Measurements from ENCODE around the gene RBM14.
"Not testable (repeated sequence)": the region's sequence is repeated elsewhere in the genome, so short reads cannot be mapped to it uniquely, and the experiment has no call there.

The RBM14 gene

GRCh38 chr11:66616379-66617154 lies at the start of gene RBM14:
RBM14 (plus strand) TSS chr11:66616630; CDS start chr11:66616721, 91 bp downstream.
- no peaks in the 10 kb centered on the region for H3K9me3 Mint-ChIP-seq (ENCODE audit: low read depth)
- no peaks in the 10 kb centered on the region for H3K27me3 Mint-ChIP-seq
- peak within 1 kb of the TSS; percentile 98 for H3K27ac Mint-ChIP-seq
- peaks cover 18% of the 10 kb centered on the region for H3K36me3 Mint-ChIP-seq
- H3K4me1 Mint-ChIP-seq (ENCODE audit: low read depth), result peaks cover 33% of the 10 kb centered on the region
- peak within 1 kb of the TSS; percentile 97 for H3K4me3 Mint-ChIP-seq

GRCh38 chr11:66567787-66568123 lies 48.7 kb upstream of the RBM14 start:
- Mint-ChIP-seq H3K36me3 (no peaks in the 10 kb centered on the region), H3K27ac (no peak overlapping the region), H3K4me3 (peak overlapping the region; percentile 78), H3K4me1 (ENCODE audit: low read depth) (peaks cover 8% of the 10 kb centered on the region), H3K27me3 (no peaks in the 10 kb centered on the region), H3K9me3 (ENCODE audit: low read depth) (no peaks in the 10 kb centered on the region)

GRCh38 chr11:66568124-66568916 lies 48.1 kb upstream of the RBM14 start, which contains the start of gene CTSF:
CTSF (minus strand) TSS chr11:66568606; CDS start chr11:66568486, 120 bp downstream.
- peaks cover 8% of the 10 kb centered on the region for H3K4me1 Mint-ChIP-seq (ENCODE audit: low read depth)
- H3K27ac Mint-ChIP-seq, result peak within 1 kb of the TSS; percentile 85
- no peaks in the 10 kb centered on the region for H3K9me3 Mint-ChIP-seq (ENCODE audit: low read depth)
- no peaks in the 10 kb centered on the region for H3K36me3 Mint-ChIP-seq
- no peaks in the 10 kb centered on the region for H3K27me3 Mint-ChIP-seq
- H3K4me3 Mint-ChIP-seq, result peak within 1 kb of the TSS; percentile 83

GRCh38 chr11:66569076-66569475 lies 47.4 kb upstream of the RBM14 start:
- no peak overlapping the region for H3K27ac Mint-ChIP-seq
- no peaks in the 10 kb centered on the region for H3K36me3 Mint-ChIP-seq
- H3K4me3 Mint-ChIP-seq, result peak overlapping the region; percentile 83
- H3K9me3 Mint-ChIP-seq (ENCODE audit: low read depth), result no peaks in the 10 kb centered on the region
- peaks cover 8% of the 10 kb centered on the region for H3K4me1 Mint-ChIP-seq (ENCODE audit: low read depth)
- H3K27me3 Mint-ChIP-seq, result no peaks in the 10 kb centered on the region

- no peaks in the 10 kb centered on the region for H3K9me3 Mint-ChIP-seq (ENCODE audit: low read depth)
- H3K27ac Mint-ChIP-seq, result no peak overlapping the region
- H3K4me3 Mint-ChIP-seq, result no peak overlapping the region
Measured at GRCh38 chr11:66570079-66570849, 46.2 kb upstream of the RBM14 start.

GRCh38 chr11:66570850-66571180 lies 45.6 kb upstream of the RBM14 start:
- no peak overlapping the region for H3K4me3 Mint-ChIP-seq
- no peaks in the 10 kb centered on the region for H3K9me3 Mint-ChIP-seq (ENCODE audit: low read depth)
- no peaks in the 10 kb centered on the region for H3K27me3 Mint-ChIP-seq
- no peak overlapping the region for H3K27ac Mint-ChIP-seq
- H3K4me1 Mint-ChIP-seq (ENCODE audit: low read depth), result peaks cover 8% of the 10 kb centered on the region
- H3K36me3 Mint-ChIP-seq, result no peaks in the 10 kb centered on the region

More at GRCh38 chr11:66570079-66570849, 46.2 kb upstream of the RBM14 start:
- Mint-ChIP-seq H3K27me3 (no peaks in the 10 kb centered on the region), H3K4me1 (ENCODE audit: low read depth) (peaks cover 8% of the 10 kb centered on the region), H3K36me3 (no peaks in the 10 kb centered on the region)

GRCh38 chr11:66579017-66579606 lies 37.3 kb upstream of the RBM14 start:
- Mint-ChIP-seq H3K27me3 (peaks cover 2% of the 10 kb centered on the region), H3K4me3 (peak overlapping the region; percentile 30), H3K9me3 (ENCODE audit: low read depth) (no peaks in the 10 kb centered on the region), H3K36me3 (peaks cover 2% of the 10 kb centered on the region), H3K27ac (no peak overlapping the region), H3K4me1 (ENCODE audit: low read depth) (peaks cover 10% of the 10 kb centered on the region)

GRCh38 chr11:66580803-66581202 lies 35.6 kb upstream of the RBM14 start:
- Mint-ChIP-seq H3K27me3 (peaks cover 2% of the 10 kb centered on the region), H3K27ac (no peak overlapping the region), H3K4me1 (ENCODE audit: low read depth) (peaks cover 10% of the 10 kb centered on the region), H3K9me3 (ENCODE audit: low read depth) (no peaks in the 10 kb centered on the region), H3K4me3 (no peak overlapping the region), H3K36me3 (peaks cover 2% of the 10 kb centered on the region)

- peaks cover 10% of the 10 kb centered on the region for H3K4me1 Mint-ChIP-seq (ENCODE audit: low read depth)
- no peaks in the 10 kb centered on the region for H3K9me3 Mint-ChIP-seq (ENCODE audit: low read depth)
- no peak overlapping the region for H3K27ac Mint-ChIP-seq
- H3K36me3 Mint-ChIP-seq, result peaks cover 2% of the 10 kb centered on the region
- peaks cover 2% of the 10 kb centered on the region for H3K27me3 Mint-ChIP-seq
- H3K4me3 Mint-ChIP-seq, result no peak overlapping the region
Measured at GRCh38 chr11:66581261-66581660, 35.2 kb upstream of the RBM14 start.

GRCh38 chr11:66582565-66583147 lies 33.8 kb upstream of the RBM14 start:
- H3K36me3 Mint-ChIP-seq; H3K27me3 Mint-ChIP-seq; H3K27ac Mint-ChIP-seq; H3K4me3 Mint-ChIP-seq; H3K4me1 Mint-ChIP-seq (ENCODE audit: low read depth); H3K9me3 Mint-ChIP-seq (ENCODE audit: low read depth): not testable (repeated sequence)

GRCh38 chr11:66585447-66585846 lies 31.0 kb upstream of the RBM14 start:
- not testable (repeated sequence) for H3K27ac Mint-ChIP-seq; H3K36me3 Mint-ChIP-seq; H3K4me3 Mint-ChIP-seq; H3K27me3 Mint-ChIP-seq; H3K9me3 Mint-ChIP-seq (ENCODE audit: low read depth); H3K4me1 Mint-ChIP-seq (ENCODE audit: low read depth)

- no peaks in the 10 kb centered on the region for H3K27me3 Mint-ChIP-seq
- H3K9me3 Mint-ChIP-seq (ENCODE audit: low read depth), result no peaks in the 10 kb centered on the region
- H3K4me1 Mint-ChIP-seq (ENCODE audit: low read depth), result no peaks in the 10 kb centered on the region
- H3K4me3 Mint-ChIP-seq, result no peak overlapping the region
- H3K27ac Mint-ChIP-seq, result no peak overlapping the region
- H3K36me3 Mint-ChIP-seq, result peaks cover 2% of the 10 kb centered on the region
Measured at GRCh38 chr11:66586136-66586535, 30.3 kb upstream of the RBM14 start.

- not testable (repeated sequence) for H3K27me3 Mint-ChIP-seq; H3K4me3 Mint-ChIP-seq; H3K36me3 Mint-ChIP-seq; H3K9me3 Mint-ChIP-seq (ENCODE audit: low read depth); H3K27ac Mint-ChIP-seq
- H3K4me1 Mint-ChIP-seq (ENCODE audit: low read depth), result peaks cover 15% of the 10 kb centered on the region
Measured at GRCh38 chr11:66589315-66589714, 27.1 kb upstream of the RBM14 start.

GRCh38 chr11:66589996-66590675 lies 26.3 kb upstream of the RBM14 start:
- H3K27ac Mint-ChIP-seq, result no peak overlapping the region
- H3K9me3 Mint-ChIP-seq (ENCODE audit: low read depth), result no peaks in the 10 kb centered on the region
- no peak overlapping the region for H3K4me3 Mint-ChIP-seq
- H3K27me3 Mint-ChIP-seq, result no peaks in the 10 kb centered on the region
- H3K4me1 Mint-ChIP-seq (ENCODE audit: low read depth), result peaks cover 24% of the 10 kb centered on the region
- no peaks in the 10 kb centered on the region for H3K36me3 Mint-ChIP-seq

All from activated naive CD8-positive, alpha-beta T cell (primary cell).